ENCODE results near the gene SLC47A1.
"Not testable (repeated sequence)": the region's sequence is repeated elsewhere in the genome, so short reads cannot be mapped to it uniquely, and the experiment has no call there.

- TF ChIP-seq, protein P1, sequence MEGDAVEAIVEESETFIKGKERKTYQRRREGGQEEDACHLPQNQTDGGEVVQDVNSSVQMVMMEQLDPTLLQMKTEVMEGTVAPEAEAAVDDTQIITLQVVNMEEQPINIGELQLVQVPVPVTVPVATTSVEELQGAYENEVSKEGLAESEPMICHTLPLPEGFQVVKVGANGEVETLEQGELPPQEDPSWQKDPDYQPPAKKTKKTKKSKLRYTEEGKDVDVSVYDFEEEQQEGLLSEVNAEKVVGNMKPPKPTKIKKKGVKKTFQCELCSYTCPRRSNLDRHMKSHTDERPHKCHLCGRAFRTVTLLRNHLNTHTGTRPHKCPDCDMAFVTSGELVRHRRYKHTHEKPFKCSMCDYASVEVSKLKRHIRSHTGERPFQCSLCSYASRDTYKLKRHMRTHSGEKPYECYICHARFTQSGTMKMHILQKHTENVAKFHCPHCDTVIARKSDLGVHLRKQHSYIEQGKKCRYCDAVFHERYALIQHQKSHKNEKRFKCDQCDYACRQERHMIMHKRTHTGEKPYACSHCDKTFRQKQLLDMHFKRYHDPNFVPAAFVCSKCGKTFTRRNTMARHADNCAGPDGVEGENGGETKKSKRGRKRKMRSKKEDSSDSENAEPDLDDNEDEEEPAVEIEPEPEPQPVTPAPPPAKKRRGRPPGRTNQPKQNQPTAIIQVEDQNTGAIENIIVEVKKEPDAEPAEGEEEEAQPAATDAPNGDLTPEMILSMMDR (IDR thresholded peaks at IDR 0.05), result not testable (repeated sequence)
- not testable (repeated sequence) for TF ChIP-seq POLR2A (IDR thresholded peaks at IDR 0.05)
Observed at GRCh38 chr17:19519388-19520291, 14.0 kb upstream of the SLC47A1 start.
